Astrocyte of the cerebellum (primary cell): ENCODE results near the gene TCTN2.

ENCODE experiments used
- DNase-seq: peaks from one replicate; pipeline ENCODE4 v3.0.0-alpha.2; 2011; ENCODE audit warnings: low read depth
- H3K4me3 ChIP-seq: 2 replicates; pipeline ENCODE4 v1.5.1; 2011; ENCODE audit warnings: mild to moderate bottlenecking, low read depth, low read length, moderate library complexity
- in situ Hi-C: cut with HindIII; loops from 2 replicates; pipeline ENCODE4 v1.10.0; 2017; ENCODE audit warnings: low sequenced_read_pairs
- TF ChIP-seq, protein P1 (sequence below): IDR thresholded peaks from 2 replicates; pipeline ENCODE4 v1.5.1; 2012; ENCODE audit warnings: low read length, low read depth, moderate library complexity, mild to moderate bottlenecking; ENCODE audit errors: missing control alignments

TCTN2 gene

DNA sequence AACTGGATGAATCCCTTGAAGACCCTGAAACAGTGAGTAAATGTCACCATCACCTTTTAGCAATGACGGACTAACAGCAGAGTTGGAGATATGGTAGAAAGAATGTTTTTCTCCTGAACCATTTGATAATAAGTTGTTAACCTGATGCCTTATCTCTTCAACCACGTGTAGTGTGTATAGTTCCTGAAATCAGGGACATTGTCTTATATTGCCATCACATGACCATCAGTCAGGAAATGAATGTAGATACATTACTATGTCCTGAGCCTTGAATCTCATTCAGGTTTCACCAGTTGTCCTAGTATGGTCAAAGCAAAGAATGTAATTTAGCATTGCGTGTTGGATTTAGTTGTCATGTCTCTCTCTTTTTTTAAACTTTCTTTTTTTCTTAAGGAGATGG, 57.0 kb downstream of the TCTN2 start:
- in situ Hi-C loops: no loop called here
- DNase-seq: no peak
- H3K4me3 ChIP-seq: no peak overlapping the region
- TF ChIP-seq, protein P1, sequence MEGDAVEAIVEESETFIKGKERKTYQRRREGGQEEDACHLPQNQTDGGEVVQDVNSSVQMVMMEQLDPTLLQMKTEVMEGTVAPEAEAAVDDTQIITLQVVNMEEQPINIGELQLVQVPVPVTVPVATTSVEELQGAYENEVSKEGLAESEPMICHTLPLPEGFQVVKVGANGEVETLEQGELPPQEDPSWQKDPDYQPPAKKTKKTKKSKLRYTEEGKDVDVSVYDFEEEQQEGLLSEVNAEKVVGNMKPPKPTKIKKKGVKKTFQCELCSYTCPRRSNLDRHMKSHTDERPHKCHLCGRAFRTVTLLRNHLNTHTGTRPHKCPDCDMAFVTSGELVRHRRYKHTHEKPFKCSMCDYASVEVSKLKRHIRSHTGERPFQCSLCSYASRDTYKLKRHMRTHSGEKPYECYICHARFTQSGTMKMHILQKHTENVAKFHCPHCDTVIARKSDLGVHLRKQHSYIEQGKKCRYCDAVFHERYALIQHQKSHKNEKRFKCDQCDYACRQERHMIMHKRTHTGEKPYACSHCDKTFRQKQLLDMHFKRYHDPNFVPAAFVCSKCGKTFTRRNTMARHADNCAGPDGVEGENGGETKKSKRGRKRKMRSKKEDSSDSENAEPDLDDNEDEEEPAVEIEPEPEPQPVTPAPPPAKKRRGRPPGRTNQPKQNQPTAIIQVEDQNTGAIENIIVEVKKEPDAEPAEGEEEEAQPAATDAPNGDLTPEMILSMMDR: no peak

DNA sequence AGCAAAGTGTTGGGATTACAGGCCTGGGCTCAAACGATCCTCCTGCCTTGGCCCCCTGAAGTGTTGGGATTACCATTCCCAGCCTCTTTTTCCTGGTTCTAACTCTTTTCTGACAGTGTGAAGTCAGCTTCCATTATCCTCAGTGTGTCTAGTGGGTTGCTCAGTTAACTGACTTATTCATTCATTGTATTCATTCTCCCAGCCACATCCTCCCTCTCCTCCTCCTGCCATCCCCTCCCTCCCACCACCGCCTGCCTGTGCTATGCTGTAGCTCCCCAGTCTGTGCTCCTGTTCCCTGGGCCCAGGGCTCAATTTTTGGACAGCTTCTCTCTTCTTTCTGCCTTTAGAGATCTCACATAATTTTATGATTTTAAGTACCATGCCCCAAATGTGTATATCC, 60.7 kb downstream of the TCTN2 start:
- TF ChIP-seq, protein P1: no peak
- in situ Hi-C loops: no loop called here
- no peak for DNase-seq
- no peak overlapping the region for H3K4me3 ChIP-seq

DNA sequence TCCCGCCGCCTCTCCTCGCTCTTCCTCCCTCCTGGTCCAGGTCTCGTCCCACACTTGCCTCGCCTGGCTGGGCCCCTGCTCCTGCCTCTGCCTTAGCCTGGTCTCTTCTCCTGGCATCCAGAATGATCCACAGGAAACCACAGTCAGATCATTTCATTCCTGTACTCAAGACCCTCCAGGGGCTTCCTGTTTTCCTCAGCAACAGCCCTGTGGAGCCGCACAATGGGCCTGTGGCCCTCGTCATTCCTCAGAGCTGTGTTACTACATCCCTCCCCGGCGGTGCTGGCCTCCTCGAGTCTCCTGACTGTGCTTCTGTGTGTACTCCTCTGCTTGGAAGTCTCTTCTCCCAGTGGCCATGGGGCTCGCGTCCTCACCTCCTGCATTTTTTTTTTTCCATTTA, 61.3 kb downstream of the TCTN2 start:
- no peak overlapping the region for H3K4me3 ChIP-seq
- in situ Hi-C loops: no loop called here
- TF ChIP-seq, protein P1: no peak
- no peak for DNase-seq

DNA sequence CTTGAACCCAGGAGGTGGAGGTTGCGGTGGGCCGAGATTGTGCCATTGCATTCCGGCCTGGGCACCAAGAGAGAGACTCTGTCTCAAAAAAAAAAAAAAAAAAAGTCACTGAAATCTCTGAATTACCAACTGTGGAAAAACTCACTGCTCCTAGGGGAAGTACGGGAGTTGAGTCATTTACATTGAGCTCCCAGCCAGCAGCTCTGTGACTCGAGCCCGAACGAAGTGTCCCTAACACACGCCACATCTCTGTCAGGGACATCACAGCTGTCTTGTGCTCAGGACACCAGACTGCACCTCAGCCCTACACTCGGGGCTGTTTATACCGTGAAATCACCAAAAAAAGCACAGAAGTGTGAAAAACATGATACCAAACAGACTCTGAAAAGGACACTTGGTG, 62.3 kb downstream of the TCTN2 start:
- DNase-seq: no peak
- TF ChIP-seq, protein P1: no peak
- in situ Hi-C loops: no loop called here
- no peak overlapping the region for H3K4me3 ChIP-seq

DNA sequence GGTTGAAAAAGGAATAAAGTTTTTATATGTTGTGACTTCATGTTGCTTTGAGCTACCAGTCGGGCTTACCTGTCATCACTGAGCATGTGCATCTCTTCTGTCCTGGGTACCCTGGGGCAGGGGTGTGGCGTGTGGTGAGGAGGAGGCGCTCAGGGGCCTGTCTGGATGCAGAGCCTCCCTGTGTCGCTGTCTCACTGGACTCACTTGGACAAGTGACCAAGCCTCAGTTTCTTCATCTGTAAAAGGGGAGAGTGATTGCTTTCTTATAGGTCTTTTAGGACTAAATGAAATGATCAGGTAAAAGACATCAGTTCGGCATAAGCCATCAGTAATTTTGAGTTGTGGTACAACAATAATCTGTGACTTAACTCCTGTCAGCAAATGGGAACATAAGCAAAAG, 63.4 kb downstream of the TCTN2 start:
- DNase-seq: no peak
- TF ChIP-seq, protein P1: no peak
- in situ Hi-C loops: no loop called here
- H3K4me3 ChIP-seq: no peak overlapping the region

DNA sequence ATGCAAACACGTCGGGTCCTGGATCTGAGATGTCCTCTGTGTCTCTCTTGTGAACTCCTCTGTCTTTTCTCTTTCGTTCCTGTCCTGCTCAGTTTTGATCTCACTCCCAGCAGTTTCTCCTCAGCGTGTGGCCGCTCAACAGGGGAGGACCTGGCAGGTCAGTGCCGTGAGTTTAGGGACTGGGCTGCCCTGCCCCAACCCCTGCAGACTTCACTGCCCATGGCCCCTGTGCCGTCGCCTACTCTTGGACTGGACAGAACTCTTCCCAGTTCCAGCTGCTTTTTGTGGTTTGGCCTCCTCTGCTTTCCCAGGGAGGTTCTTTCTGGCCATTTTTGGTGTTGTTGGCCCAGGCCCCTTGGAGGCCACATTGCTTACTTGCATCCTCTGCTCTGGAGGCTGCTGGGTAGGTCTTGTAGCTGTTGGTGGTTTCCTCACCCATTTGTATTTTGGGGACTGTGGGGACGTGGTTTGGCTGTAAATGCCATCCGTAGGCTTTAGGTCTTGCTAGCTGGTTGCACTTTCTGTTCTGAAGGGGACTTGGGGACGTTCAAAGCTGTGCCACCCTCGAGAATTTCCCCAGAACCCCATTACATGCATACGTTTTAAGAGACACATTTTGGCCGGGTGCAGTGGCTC, 71.1 kb downstream of the TCTN2 start:
- TF ChIP-seq, protein P1: no peak
- no peak overlapping the region for H3K4me3 ChIP-seq
- in situ Hi-C loops: no loop called here
- no peak for DNase-seq
